ENCODE data around the gene FBH1. TPM values are rescaled to one million over a fixed set of nuclear protein-coding genes. Genes with fewer than 3 reads are reported as not detected.

The FBH1 gene
- total and polyA plus RNA-seq, 2 experiments from 2014 or later: 62.5 to 90.8 TPM

GRCh38 chr10:5937016-5937415 is 47.0 kb downstream of the FBH1 start:
- H3K9me2 ChIP-seq (ENCODE audit: insufficient read depth): no peaks in the 10 kb centered on the region
- peaks cover 21% of the 10 kb centered on the region; the same call in 1 of the 2 replicates for H3K36me3 ChIP-seq (ENCODE audit: insufficient read depth)
- peaks cover 8% of the 10 kb centered on the region for H4K20me1 ChIP-seq (replicated peaks; ENCODE audit: insufficient read depth)
- H3K4me1 Mint-ChIP-seq: no peaks in the 10 kb centered on the region; the same call in 2 of the 3 replicates
- H3K4me1 ChIP-seq (ENCODE audit: insufficient read depth): no peaks in the 10 kb centered on the region
- DNase-seq (ENCODE audit: low spot score) (no peak), ATAC-seq (no peak)
- no peak overlapping the region for H3K4me3 Mint-ChIP-seq
- H3K79me2 ChIP-seq (replicated peaks; ENCODE audit: insufficient read depth): no peaks in the 10 kb centered on the region
- no peak overlapping the region for H2AFZ ChIP-seq
- peaks cover 41% of the 10 kb centered on the region for H3K36me3 Mint-ChIP-seq (ENCODE audit: low read depth)
- no peak overlapping the region for H3K27ac Mint-ChIP-seq
- no peak overlapping the region for H3K4me2 ChIP-seq
- H3K27ac ChIP-seq (ENCODE audit: low read depth): no peak overlapping the region
- no peak for TF ChIP-seq NANOG (IDR thresholded peaks at IDR 0.05; ENCODE audit: borderline replicate concordance)
- no peak for TF ChIP-seq ZNF331 (CRISPR knock-in tag; IDR thresholded peaks at IDR 0.05; ENCODE audit: low read depth)
- TF ChIP-seq EZH2phosphoT487 (IDR thresholded peaks at IDR 0.05; ENCODE audit: unreplicated experiment): no peak
- H3K4me3 ChIP-seq: no peak overlapping the region
- no peaks in the 10 kb centered on the region for H3K9me3 Mint-ChIP-seq
- H3F3A ChIP-seq (replicated peaks; ENCODE audit: low read depth): 0 out of 2 replicates have a peak, but pooled peaks cover 5% of the 10 kb centered on the region
- H3K27me3 ChIP-seq (ENCODE audit: insufficient read depth): no peaks in the 10 kb centered on the region
- H3K27me3 Mint-ChIP-seq (ENCODE audit: insufficient read depth, low read depth, poor library complexity): peaks cover 4% of the 10 kb centered on the region

GRCh38 chr10:5938291-5938690 is 48.2 kb downstream of the FBH1 start:
- no peaks in the 10 kb centered on the region for H3K27me3 ChIP-seq (ENCODE audit: insufficient read depth)
- H3K79me2 ChIP-seq (replicated peaks; ENCODE audit: insufficient read depth): no peaks in the 10 kb centered on the region
- ATAC-seq (no peak), DNase-seq (ENCODE audit: low spot score) (no peak)
- no peaks in the 10 kb centered on the region for H3K9me3 Mint-ChIP-seq
- no peak overlapping the region for H3K4me2 ChIP-seq
- H3K36me3 Mint-ChIP-seq (ENCODE audit: low read depth): peaks cover 36% of the 10 kb centered on the region
- no peak overlapping the region for H3K4me3 Mint-ChIP-seq
- H3K36me3 ChIP-seq (ENCODE audit: insufficient read depth): peaks cover 17% of the 10 kb centered on the region; the same call in 1 of the 2 replicates
- peaks cover 6% of the 10 kb centered on the region for H3K27me3 Mint-ChIP-seq (ENCODE audit: insufficient read depth, low read depth, poor library complexity)
- no peaks in the 10 kb centered on the region for H3K9me2 ChIP-seq (ENCODE audit: insufficient read depth)
- no peak overlapping the region for H2AFZ ChIP-seq
- no peak overlapping the region for H3K27ac ChIP-seq (ENCODE audit: low read depth)
- H3K27ac Mint-ChIP-seq: no peak overlapping the region
- H3K4me1 ChIP-seq (ENCODE audit: insufficient read depth): peaks cover under 1% of the 10 kb centered on the region; the same call in 1 of the 2 replicates
- peaks cover 6% of the 10 kb centered on the region for H3K4me1 Mint-ChIP-seq
- H3F3A ChIP-seq (replicated peaks; ENCODE audit: low read depth): 0 out of 2 replicates have a peak, but pooled peaks cover 5% of the 10 kb centered on the region
- no peak overlapping the region for H3K4me3 ChIP-seq
- peaks cover 8% of the 10 kb centered on the region for H4K20me1 ChIP-seq (replicated peaks; ENCODE audit: insufficient read depth)
- TF ChIP-seq, protein P1, sequence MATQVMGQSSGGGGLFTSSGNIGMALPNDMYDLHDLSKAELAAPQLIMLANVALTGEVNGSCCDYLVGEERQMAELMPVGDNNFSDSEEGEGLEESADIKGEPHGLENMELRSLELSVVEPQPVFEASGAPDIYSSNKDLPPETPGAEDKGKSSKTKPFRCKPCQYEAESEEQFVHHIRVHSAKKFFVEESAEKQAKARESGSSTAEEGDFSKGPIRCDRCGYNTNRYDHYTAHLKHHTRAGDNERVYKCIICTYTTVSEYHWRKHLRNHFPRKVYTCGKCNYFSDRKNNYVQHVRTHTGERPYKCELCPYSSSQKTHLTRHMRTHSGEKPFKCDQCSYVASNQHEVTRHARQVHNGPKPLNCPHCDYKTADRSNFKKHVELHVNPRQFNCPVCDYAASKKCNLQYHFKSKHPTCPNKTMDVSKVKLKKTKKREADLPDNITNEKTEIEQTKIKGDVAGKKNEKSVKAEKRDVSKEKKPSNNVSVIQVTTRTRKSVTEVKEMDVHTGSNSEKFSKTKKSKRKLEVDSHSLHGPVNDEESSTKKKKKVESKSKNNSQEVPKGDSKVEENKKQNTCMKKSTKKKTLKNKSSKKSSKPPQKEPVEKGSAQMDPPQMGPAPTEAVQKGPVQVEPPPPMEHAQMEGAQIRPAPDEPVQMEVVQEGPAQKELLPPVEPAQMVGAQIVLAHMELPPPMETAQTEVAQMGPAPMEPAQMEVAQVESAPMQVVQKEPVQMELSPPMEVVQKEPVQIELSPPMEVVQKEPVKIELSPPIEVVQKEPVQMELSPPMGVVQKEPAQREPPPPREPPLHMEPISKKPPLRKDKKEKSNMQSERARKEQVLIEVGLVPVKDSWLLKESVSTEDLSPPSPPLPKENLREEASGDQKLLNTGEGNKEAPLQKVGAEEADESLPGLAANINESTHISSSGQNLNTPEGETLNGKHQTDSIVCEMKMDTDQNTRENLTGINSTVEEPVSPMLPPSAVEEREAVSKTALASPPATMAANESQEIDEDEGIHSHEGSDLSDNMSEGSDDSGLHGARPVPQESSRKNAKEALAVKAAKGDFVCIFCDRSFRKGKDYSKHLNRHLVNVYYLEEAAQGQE (IDR thresholded peaks at IDR 0.05; ENCODE audit: unreplicated experiment): no peak
- TF ChIP-seq, protein P2, sequence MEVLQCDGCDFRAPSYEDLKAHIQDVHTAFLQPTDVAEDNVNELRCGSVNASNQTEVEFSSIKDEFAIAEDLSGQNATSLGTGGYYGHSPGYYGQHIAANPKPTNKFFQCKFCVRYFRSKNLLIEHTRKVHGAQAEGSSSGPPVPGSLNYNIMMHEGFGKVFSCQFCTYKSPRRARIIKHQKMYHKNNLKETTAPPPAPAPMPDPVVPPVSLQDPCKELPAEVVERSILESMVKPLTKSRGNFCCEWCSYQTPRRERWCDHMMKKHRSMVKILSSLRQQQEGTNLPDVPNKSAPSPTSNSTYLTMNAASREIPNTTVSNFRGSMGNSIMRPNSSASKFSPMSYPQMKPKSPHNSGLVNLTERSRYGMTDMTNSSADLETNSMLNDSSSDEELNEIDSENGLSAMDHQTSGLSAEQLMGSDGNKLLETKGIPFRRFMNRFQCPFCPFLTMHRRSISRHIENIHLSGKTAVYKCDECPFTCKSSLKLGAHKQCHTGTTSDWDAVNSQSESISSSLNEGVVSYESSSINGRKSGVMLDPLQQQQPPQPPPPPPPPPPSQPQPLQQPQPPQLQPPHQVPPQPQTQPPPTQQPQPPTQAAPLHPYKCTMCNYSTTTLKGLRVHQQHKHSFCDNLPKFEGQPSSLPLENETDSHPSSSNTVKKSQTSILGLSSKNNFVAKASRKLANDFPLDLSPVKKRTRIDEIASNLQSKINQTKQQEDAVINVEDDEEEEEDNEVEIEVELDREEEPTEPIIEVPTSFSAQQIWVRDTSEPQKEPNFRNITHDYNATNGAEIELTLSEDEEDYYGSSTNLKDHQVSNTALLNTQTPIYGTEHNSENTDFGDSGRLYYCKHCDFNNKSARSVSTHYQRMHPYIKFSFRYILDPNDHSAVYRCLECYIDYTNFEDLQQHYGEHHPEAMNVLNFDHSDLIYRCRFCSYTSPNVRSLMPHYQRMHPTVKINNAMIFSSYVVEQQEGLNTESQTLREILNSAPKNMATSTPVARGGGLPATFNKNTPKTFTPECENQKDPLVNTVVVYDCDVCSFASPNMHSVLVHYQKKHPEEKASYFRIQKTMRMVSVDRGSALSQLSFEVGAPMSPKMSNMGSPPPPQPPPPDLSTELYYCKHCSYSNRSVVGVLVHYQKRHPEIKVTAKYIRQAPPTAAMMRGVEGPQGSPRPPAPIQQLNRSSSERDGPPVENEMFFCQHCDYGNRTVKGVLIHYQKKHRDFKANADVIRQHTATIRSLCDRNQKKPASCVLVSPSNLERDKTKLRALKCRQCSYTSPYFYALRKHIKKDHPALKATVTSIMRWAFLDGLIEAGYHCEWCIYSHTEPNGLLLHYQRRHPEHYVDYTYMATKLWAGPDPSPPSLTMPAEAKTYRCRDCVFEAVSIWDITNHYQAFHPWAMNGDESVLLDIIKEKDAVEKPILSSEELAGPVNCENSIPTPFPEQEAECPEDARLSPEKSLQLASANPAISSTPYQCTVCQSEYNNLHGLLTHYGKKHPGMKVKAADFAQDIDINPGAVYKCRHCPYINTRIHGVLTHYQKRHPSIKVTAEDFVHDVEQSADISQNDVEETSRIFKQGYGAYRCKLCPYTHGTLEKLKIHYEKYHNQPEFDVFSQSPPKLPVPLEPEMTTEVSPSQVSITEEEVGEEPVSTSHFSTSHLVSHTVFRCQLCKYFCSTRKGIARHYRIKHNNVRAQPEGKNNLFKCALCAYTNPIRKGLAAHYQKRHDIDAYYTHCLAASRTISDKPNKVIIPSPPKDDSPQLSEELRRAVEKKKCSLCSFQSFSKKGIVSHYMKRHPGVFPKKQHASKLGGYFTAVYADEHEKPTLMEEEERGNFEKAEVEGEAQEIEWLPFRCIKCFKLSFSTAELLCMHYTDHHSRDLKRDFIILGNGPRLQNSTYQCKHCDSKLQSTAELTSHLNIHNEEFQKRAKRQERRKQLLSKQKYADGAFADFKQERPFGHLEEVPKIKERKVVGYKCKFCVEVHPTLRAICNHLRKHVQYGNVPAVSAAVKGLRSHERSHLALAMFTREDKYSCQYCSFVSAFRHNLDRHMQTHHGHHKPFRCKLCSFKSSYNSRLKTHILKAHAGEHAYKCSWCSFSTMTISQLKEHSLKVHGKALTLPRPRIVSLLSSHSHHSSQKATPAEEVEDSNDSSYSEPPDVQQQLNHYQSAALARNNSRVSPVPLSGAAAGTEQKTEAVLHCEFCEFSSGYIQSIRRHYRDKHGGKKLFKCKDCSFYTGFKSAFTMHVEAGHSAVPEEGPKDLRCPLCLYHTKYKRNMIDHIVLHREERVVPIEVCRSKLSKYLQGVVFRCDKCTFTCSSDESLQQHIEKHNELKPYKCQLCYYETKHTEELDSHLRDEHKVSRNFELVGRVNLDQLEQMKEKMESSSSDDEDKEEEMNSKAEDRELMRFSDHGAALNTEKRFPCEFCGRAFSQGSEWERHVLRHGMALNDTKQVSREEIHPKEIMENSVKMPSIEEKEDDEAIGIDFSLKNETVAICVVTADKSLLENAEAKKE (CRISPR knock-in tag; IDR thresholded peaks at IDR 0.05): no peak
- TF ChIP-seq EZH2phosphoT487 (IDR thresholded peaks at IDR 0.05; ENCODE audit: unreplicated experiment): no peak
